ENCODE results near the gene EPRS1.

DNA sequence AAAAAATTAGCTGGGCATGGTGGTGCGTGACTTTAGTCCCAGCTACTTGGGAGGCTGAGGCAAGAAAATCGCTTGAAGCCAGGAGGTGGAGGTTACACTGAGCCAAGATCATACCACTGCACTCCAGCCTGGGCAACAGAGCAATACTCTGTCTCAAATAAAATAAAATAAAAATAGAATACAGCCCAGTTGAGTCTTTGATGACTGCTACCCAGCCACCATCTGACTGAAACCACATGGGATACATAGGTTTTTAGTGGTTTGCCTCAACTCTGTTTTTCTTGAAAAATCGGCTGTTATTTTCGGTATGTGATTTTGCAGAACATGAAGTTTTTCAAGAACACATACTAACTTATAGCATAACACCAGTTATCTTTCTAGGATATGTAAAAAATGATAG lies 46.5 kb downstream of the EPRS1 start:
- TF ChIP-seq EZH2 (IDR thresholded peaks at IDR 0.05; ENCODE audit: borderline replicate concordance, insufficient read depth, low read length, poor library complexity, severe bottlenecking) (no peak), POLR2AphosphoS5 (IDR thresholded peaks at IDR 0.05) (no peak), TAF1 (IDR thresholded peaks at IDR 0.05; ENCODE audit: low read depth) (no peak), EP300 (conservative IDR thresholded peaks at IDR 0.05; ENCODE audit: poor library complexity, severe bottlenecking) (no peak), RAD21 (conservative IDR thresholded peaks at IDR 0.05) (no peak)
- TF ChIP-seq, protein P1, sequence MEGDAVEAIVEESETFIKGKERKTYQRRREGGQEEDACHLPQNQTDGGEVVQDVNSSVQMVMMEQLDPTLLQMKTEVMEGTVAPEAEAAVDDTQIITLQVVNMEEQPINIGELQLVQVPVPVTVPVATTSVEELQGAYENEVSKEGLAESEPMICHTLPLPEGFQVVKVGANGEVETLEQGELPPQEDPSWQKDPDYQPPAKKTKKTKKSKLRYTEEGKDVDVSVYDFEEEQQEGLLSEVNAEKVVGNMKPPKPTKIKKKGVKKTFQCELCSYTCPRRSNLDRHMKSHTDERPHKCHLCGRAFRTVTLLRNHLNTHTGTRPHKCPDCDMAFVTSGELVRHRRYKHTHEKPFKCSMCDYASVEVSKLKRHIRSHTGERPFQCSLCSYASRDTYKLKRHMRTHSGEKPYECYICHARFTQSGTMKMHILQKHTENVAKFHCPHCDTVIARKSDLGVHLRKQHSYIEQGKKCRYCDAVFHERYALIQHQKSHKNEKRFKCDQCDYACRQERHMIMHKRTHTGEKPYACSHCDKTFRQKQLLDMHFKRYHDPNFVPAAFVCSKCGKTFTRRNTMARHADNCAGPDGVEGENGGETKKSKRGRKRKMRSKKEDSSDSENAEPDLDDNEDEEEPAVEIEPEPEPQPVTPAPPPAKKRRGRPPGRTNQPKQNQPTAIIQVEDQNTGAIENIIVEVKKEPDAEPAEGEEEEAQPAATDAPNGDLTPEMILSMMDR (IDR thresholded peaks at IDR 0.05; ENCODE audit: poor library complexity, severe bottlenecking) = no peak

All from neural cell (in vitro differentiated cells).